ENCODE results near the gene RPL10.

RPL10 gene

GRCh38 chrX:154362085-154362742 is 36.0 kb upstream of the RPL10 start:
- DNase-seq, result no peak

GRCh38 chrX:154363706-154364439 is 34.3 kb upstream of the RPL10 start:
- DNase-seq, result no peak

- no peak for DNase-seq
Measured at GRCh38 chrX:154365052-154365600, 33.1 kb upstream of the RPL10 start.

GRCh38 chrX:154365997-154366665 is 32.0 kb upstream of the RPL10 start:
- DNase-seq, result no peak

- no peak for DNase-seq
Measured at GRCh38 chrX:154366666-154367055, 31.5 kb upstream of the RPL10 start.

- DNase-seq, result no peak
Measured at GRCh38 chrX:154367474-154368308, 30.5 kb upstream of the RPL10 start.

GRCh38 chrX:154368630-154369448 is 29.3 kb upstream of the RPL10 start:
- peak; percentile 55 for DNase-seq

- DNase-seq, result peak; percentile 58
Measured at GRCh38 chrX:154369449-154370299, 28.5 kb upstream of the RPL10 start.

- DNase-seq, result no peak
Measured at GRCh38 chrX:154370300-154371016, 27.7 kb upstream of the RPL10 start.

GRCh38 chrX:154371017-154371788 is 27.0 kb upstream of the RPL10 start:
- peak; percentile 75 for DNase-seq

- no peak for DNase-seq
Measured at GRCh38 chrX:154371789-154372300, 26.3 kb upstream of the RPL10 start.

GRCh38 chrX:154372612-154373022 is 25.6 kb upstream of the RPL10 start:
- no peak for DNase-seq

GRCh38 chrX:154373340-154374306 is 24.6 kb upstream of the RPL10 start:
- no peak for DNase-seq

GRCh38 chrX:154374313-154375155 is 23.6 kb upstream of the RPL10 start, which contains the start of gene FLNA:
FLNA (minus strand) TSS chrX:154374634; CDS start chrX:154371245, 3,389 bp downstream.
- no peak for DNase-seq

- DNase-seq, result no peak
Measured at GRCh38 chrX:154375156-154375504, 23.0 kb upstream of the RPL10 start.

GRCh38 chrX:154376774-154377173 is 21.4 kb upstream of the RPL10 start:
- no peak for DNase-seq
